Upper lobe of right lung (tissue), 1 donor: Measurements from ENCODE around the gene TTC12. TPM values are rescaled to one million over a fixed set of nuclear protein-coding genes. Genes with fewer than 3 reads are reported as not detected.

Source experiments
- ATAC-seq: fragments of 200-7000 bp; cut with Tn5 transposase; one replicate; pipeline ENCODE4 v1.9.1; 2020; ENCODE audit warnings: mild to moderate bottlenecking, moderate library complexity
- DNase-seq: peaks from one replicate; pipeline ENCODE4 v3.0.0-alpha.2; 2020
- H3K27ac ChIP-seq: fragments of 200-600 bp; one replicate; pipeline ENCODE4 v1.8.0; 2022
- H3K27me3 ChIP-seq: fragments of 200-600 bp; one replicate; pipeline ENCODE4 v1.8.0; 2022; ENCODE audit warnings: mild to moderate bottlenecking
- H3K36me3 ChIP-seq: fragments of 200-600 bp; one replicate; pipeline ENCODE4 v1.8.0; 2022
- H3K4me1 ChIP-seq: fragments of 200-600 bp; one replicate; pipeline ENCODE4 v1.8.0; 2022
- H3K4me3 ChIP-seq: fragments of 200-600 bp; one replicate; pipeline ENCODE4 v1.8.0; 2022; ENCODE audit warnings: mild to moderate bottlenecking
- H3K9me3 ChIP-seq: fragments of 200-600 bp; one replicate; pipeline ENCODE4 v1.8.0; 2022
- CTCF ChIP-seq: fragments of 200-600 bp; IDR thresholded peaks from one replicate; pipeline ENCODE4 v1.8.0; 2022; ENCODE audit warnings: antibody characterized with exemption
- intact Hi-C: fragments of 100-400 bp; cut with DNase I; formaldehyde crosslinking; loops from one replicate; pipeline ENCODE4 v1.11.0; 2022
- total RNA-seq: library from RNA; stranded (reverse); fragmentation: NEBNext Ultra II Directional; extraction: Animal tissue kit (Norgen Biotek cat#: 25700); gene quantifications from one replicate; pipeline ENCODE4 v1.2.1, GENCODE V29; 2021
- donor health status: DM: no; HTN: yes; CAD: no; lungs with severe emphysema.

Gene TTC12
- total RNA-seq, 1 donor from 2014 or later = 15.3 TPM

GRCh38 chr11:113317339-113317738, 3.0 kb downstream of the TTC12 start:
- H3K9me3 ChIP-seq = no peaks in the 10 kb centered on the region
- ATAC-seq (no peak), DNase-seq (no peak)
- no peak overlapping the region for H3K27ac ChIP-seq
- intact Hi-C loops = no loop called here
- no peak overlapping the region for H3K4me3 ChIP-seq
- H3K27me3 ChIP-seq = no peaks in the 10 kb centered on the region
- no peak for TF ChIP-seq CTCF
- H3K4me1 ChIP-seq = peaks cover 13% of the 10 kb centered on the region
- H3K36me3 ChIP-seq = no peaks in the 10 kb centered on the region

- H3K9me3 ChIP-seq = no peaks in the 10 kb centered on the region
These were observed 4.7 kb downstream of the TTC12 start for GRCh38 chr11:113319085-113319484.

GRCh38 chr11:113322158-113322557, 7.8 kb downstream of the TTC12 start:
- Histone ChIP-seq H3K9me3 (no peaks in the 10 kb centered on the region), H3K4me3 (no peak overlapping the region), H3K36me3 (peaks cover 39% of the 10 kb centered on the region), H3K4me1 (no peaks in the 10 kb centered on the region), H3K27me3 (no peaks in the 10 kb centered on the region), H3K27ac (no peak overlapping the region)
- no peak for ATAC-seq
- DNase-seq = no peak
- no peak for TF ChIP-seq CTCF
- intact Hi-C loops = no loop called here

More at GRCh38 chr11:113319085-113319484, 4.7 kb downstream of the TTC12 start:
- no peak for DNase-seq
- no peak for ATAC-seq
- no peak overlapping the region for H3K4me3 ChIP-seq
- peaks cover 7% of the 10 kb centered on the region for H3K4me1 ChIP-seq
- intact Hi-C loops = no loop called here
- TF ChIP-seq CTCF = no peak
- peaks cover 11% of the 10 kb centered on the region for H3K36me3 ChIP-seq
- H3K27ac ChIP-seq = no peak overlapping the region
- H3K27me3 ChIP-seq = no peaks in the 10 kb centered on the region

GRCh38 chr11:113324250-113324649, 9.9 kb downstream of the TTC12 start:
- no peak for TF ChIP-seq CTCF
- no peak for DNase-seq
- ATAC-seq = no peak
- Histone ChIP-seq H3K4me3 (no peak overlapping the region), H3K36me3 (peaks cover 58% of the 10 kb centered on the region), H3K27ac (no peak overlapping the region), H3K27me3 (no peaks in the 10 kb centered on the region), H3K9me3 (no peaks in the 10 kb centered on the region), H3K4me1 (no peaks in the 10 kb centered on the region)
- intact Hi-C loops = no loop called here

GRCh38 chr11:113329725-113330124, 15.3 kb downstream of the TTC12 start:
- TF ChIP-seq CTCF = no peak
- intact Hi-C loops = no loop called here
- DNase-seq = no peak

GRCh38 chr11:113331441-113331840, 17.1 kb downstream of the TTC12 start:
- Histone ChIP-seq H3K9me3 (no peaks in the 10 kb centered on the region), H3K4me1 (no peaks in the 10 kb centered on the region), H3K27ac (no peak overlapping the region), H3K4me3 (no peak overlapping the region), H3K36me3 (peaks cover 69% of the 10 kb centered on the region), H3K27me3 (no peaks in the 10 kb centered on the region)
- ATAC-seq (no peak), DNase-seq (no peak)
- intact Hi-C loops = no loop called here
- TF ChIP-seq CTCF = no peak

More at GRCh38 chr11:113329725-113330124, 15.3 kb downstream of the TTC12 start:
- H3K36me3 ChIP-seq = peaks cover 70% of the 10 kb centered on the region
- H3K27ac ChIP-seq = no peak overlapping the region
- ATAC-seq = no peak
- H3K4me1 ChIP-seq = no peaks in the 10 kb centered on the region
- H3K4me3 ChIP-seq = no peak overlapping the region
- H3K27me3 ChIP-seq = no peaks in the 10 kb centered on the region
- H3K9me3 ChIP-seq = no peaks in the 10 kb centered on the region
